ENCODE measurements around the gene EHD4.

Gene EHD4

DNA sequence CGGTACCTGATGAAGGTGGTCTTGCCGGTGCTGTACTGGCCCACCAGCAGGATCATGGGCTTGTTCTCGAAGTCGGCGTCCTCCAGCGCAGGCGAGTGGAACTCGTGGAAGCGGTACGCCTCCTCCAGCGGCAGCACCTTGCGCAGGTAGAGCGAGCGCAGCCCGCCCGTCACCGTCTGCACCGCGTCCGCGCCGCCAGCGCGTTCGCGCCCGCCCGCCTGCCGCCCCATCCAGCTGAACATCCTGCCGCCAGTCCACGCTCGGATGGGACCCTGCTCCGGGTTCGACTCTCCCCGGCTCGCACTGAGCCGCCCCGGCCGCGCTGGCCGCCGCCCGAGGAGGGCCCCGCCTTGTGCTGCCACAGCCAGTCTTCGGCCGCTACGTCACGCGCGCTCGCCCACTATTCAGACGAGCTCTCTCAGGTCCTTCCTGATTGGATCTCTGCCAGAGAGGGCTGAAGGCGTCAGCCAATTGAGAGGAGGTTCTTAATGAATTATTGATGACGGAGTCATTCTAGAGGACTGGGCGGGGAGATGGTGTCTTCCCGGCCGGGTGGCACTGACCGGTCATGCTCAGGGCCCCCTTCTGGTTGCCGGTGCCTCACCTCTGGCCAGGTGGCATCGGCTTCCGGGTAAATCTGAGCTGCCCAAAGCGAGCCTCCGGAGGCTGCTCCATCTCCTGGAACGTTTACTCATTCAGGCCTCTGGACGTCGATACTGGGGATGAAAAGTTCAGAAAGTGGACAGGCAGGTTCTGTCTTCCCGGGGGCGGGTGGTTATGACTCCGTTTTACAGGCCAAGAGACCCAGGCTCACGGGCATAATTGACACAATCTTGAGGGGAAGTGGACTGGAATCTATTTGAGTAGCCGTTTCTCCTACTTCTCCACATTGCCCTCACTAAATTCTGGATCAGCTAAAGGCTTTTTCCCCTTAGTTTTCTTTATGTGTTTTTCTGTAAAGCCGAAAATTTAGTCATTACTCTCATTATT, at the start of gene EHD4:
EHD4 (minus strand) TSS at position 305 of the 990 bp plus-strand sequence; CDS start at position 242, 63 bp downstream.
- Histone ChIP-seq H3K9ac (ENCODE audit: low read length) (peak within 1 kb of the TSS; percentile 81), H3K27me3 (ENCODE audit: control insufficient read depth, insufficient read depth, low read length) (no peaks in the 10 kb centered on the region), H3K4me3 (ENCODE audit: low read length) (peak within 1 kb of the TSS; percentile 64), H3K4me1 (ENCODE audit: control insufficient read depth, insufficient read depth, low read length) (peaks cover 19% of the 10 kb centered on the region), H3K9me3 (ENCODE audit: control insufficient read depth, low read length) (no peaks in the 10 kb centered on the region), H3K36me3 (ENCODE audit: control insufficient read depth, insufficient read depth, low read length) (no peaks in the 10 kb centered on the region)

- H3K4me3 ChIP-seq (ENCODE audit: low read length): no peak overlapping the region
- H3K9ac ChIP-seq (ENCODE audit: low read length): no peak overlapping the region
- H3K9me3 ChIP-seq (ENCODE audit: control insufficient read depth, low read length): no peaks in the 10 kb centered on the region
- H3K4me1 ChIP-seq (ENCODE audit: control insufficient read depth, insufficient read depth, low read length): no peaks in the 10 kb centered on the region
- no peaks in the 10 kb centered on the region for H3K36me3 ChIP-seq (ENCODE audit: control insufficient read depth, insufficient read depth, low read length)
- no peaks in the 10 kb centered on the region for H3K27me3 ChIP-seq (ENCODE audit: control insufficient read depth, insufficient read depth, low read length)
Observed at GRCh38 chr15:42021593-42021992, 49.2 kb upstream of the EHD4 start.

- no peak within 1 kb of the TSS for H3K9ac ChIP-seq (ENCODE audit: low read length)
- no peaks in the 10 kb centered on the region for H3K9me3 ChIP-seq (ENCODE audit: control insufficient read depth, low read length)
- H3K4me1 ChIP-seq (ENCODE audit: control insufficient read depth, insufficient read depth, low read length): no peaks in the 10 kb centered on the region
- no peaks in the 10 kb centered on the region for H3K36me3 ChIP-seq (ENCODE audit: control insufficient read depth, insufficient read depth, low read length)
- no peaks in the 10 kb centered on the region for H3K27me3 ChIP-seq (ENCODE audit: control insufficient read depth, insufficient read depth, low read length)
- H3K4me3 ChIP-seq (ENCODE audit: low read length): no peak within 1 kb of the TSS
Observed at GRCh38 chr15:42020713-42021273, 48.4 kb upstream of the EHD4 start, which contains the start of gene PLA2G4E. Gene PLA2G4E, minus strand, starts transcription at chr15:42021042. Its CDS starts 12 bp downstream, at chr15:42021030.

- no peaks in the 10 kb centered on the region for H3K27me3 ChIP-seq (ENCODE audit: control insufficient read depth, insufficient read depth, low read length)
- H3K9me3 ChIP-seq (ENCODE audit: control insufficient read depth, low read length): no peaks in the 10 kb centered on the region
- no peak overlapping the region for H3K4me3 ChIP-seq (ENCODE audit: low read length)
- H3K36me3 ChIP-seq (ENCODE audit: control insufficient read depth, insufficient read depth, low read length): no peaks in the 10 kb centered on the region
- H3K9ac ChIP-seq (ENCODE audit: low read length): no peak overlapping the region
- no peaks in the 10 kb centered on the region for H3K4me1 ChIP-seq (ENCODE audit: control insufficient read depth, insufficient read depth, low read length)
Observed at GRCh38 chr15:42018306-42019224, 46.2 kb upstream of the EHD4 start.

DNA sequence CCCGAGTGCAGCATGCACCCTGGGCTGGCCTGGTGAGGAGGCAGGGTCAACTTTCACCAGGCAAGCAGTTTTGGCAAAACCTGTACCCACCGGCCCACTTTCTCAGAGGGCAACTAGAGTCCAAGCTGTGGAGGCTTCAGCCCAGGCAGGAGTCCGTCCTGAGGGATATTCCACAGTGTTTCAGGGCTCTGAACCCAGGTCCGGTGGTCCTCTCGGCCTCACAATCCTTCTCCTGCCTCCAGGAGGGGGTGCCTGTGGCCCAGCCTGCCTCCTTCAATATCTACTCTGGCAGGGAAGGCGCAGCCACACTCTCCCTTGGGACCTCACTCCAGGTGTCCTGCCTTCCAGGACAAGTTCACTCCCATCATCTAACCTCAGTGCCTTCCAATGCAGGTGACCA, 44.6 kb upstream of the EHD4 start:
- H3K36me3 ChIP-seq (ENCODE audit: control insufficient read depth, insufficient read depth, low read length): no peaks in the 10 kb centered on the region
- no peak overlapping the region for H3K4me3 ChIP-seq (ENCODE audit: low read length)
- H3K4me1 ChIP-seq (ENCODE audit: control insufficient read depth, insufficient read depth, low read length): peaks cover 9% of the 10 kb centered on the region

DNA sequence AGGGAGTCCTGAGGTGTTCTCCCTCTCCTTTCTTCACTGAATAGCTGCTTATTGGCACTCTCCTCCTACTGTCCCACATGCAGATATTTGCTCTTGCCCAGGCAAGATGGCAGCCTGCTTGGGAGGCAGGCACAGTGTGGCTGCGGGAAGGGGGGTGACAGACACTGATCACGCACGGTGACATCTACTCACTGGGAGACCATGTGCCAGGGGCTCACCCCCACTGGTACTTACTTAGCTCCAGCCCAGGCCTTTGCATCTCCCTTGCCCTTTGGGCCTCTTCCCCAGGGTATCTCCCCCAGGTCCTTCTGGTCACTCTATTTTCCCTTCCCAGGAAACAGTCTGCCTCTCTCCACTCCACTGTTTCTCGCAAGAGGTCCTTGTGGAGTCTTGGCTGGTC, 42.0 kb upstream of the EHD4 start:
- H3K9me3 ChIP-seq (ENCODE audit: control insufficient read depth, low read length): no peaks in the 10 kb centered on the region
- no peak overlapping the region for H3K9ac ChIP-seq (ENCODE audit: low read length)
- no peaks in the 10 kb centered on the region for H3K36me3 ChIP-seq (ENCODE audit: control insufficient read depth, insufficient read depth, low read length)
- no peaks in the 10 kb centered on the region for H3K27me3 ChIP-seq (ENCODE audit: control insufficient read depth, insufficient read depth, low read length)
- peaks cover 9% of the 10 kb centered on the region for H3K4me1 ChIP-seq (ENCODE audit: control insufficient read depth, insufficient read depth, low read length)
- no peak overlapping the region for H3K4me3 ChIP-seq (ENCODE audit: low read length)

More for the DNA sequence above, 44.6 kb upstream of the EHD4 start:
- Histone ChIP-seq H3K27me3 (ENCODE audit: control insufficient read depth, insufficient read depth, low read length) (no peaks in the 10 kb centered on the region), H3K9ac (ENCODE audit: low read length) (no peak overlapping the region), H3K9me3 (ENCODE audit: control insufficient read depth, low read length) (no peaks in the 10 kb centered on the region)

- Histone ChIP-seq H3K9me3 (ENCODE audit: control insufficient read depth, low read length) (no peaks in the 10 kb centered on the region), H3K27me3 (ENCODE audit: control insufficient read depth, insufficient read depth, low read length) (no peaks in the 10 kb centered on the region), H3K4me3 (ENCODE audit: low read length) (no peak overlapping the region), H3K9ac (ENCODE audit: low read length) (no peak overlapping the region), H3K4me1 (ENCODE audit: control insufficient read depth, insufficient read depth, low read length) (peaks cover 9% of the 10 kb centered on the region), H3K36me3 (ENCODE audit: control insufficient read depth, insufficient read depth, low read length) (no peaks in the 10 kb centered on the region)
Observed at GRCh38 chr15:42012928-42013482, 40.6 kb upstream of the EHD4 start.

- H3K27me3 ChIP-seq (ENCODE audit: control insufficient read depth, insufficient read depth, low read length): no peaks in the 10 kb centered on the region
- H3K4me1 ChIP-seq (ENCODE audit: control insufficient read depth, insufficient read depth, low read length): peaks cover 9% of the 10 kb centered on the region
- H3K4me3 ChIP-seq (ENCODE audit: low read length): no peak overlapping the region
- no peaks in the 10 kb centered on the region for H3K9me3 ChIP-seq (ENCODE audit: control insufficient read depth, low read length)
- no peaks in the 10 kb centered on the region for H3K36me3 ChIP-seq (ENCODE audit: control insufficient read depth, insufficient read depth, low read length)
- H3K9ac ChIP-seq (ENCODE audit: low read length): no peak overlapping the region
Observed at GRCh38 chr15:42012241-42012640, 39.9 kb upstream of the EHD4 start.

DNA sequence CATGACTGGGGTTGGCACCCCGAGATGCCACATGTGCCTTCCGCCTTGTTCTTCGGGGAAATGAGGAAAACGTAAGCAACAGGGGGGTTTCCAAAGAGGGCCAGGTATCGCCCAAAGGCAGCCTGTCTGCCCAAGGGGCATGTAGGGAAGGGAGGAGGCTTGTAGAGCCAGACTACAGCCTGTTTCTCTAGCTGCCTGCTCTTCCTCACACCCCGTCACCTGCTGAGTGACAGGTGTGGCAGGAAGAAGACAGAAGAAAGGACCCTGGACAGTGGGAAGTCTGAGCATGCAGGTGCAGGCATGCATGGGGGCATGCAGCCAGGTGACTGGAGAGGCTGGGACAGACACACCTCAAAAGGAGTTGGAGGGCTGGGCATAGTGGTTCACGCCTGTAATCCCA, 38.7 kb upstream of the EHD4 start:
- Histone ChIP-seq H3K4me3 (ENCODE audit: low read length) (no peak overlapping the region), H3K27me3 (ENCODE audit: control insufficient read depth, insufficient read depth, low read length) (no peaks in the 10 kb centered on the region), H3K36me3 (ENCODE audit: control insufficient read depth, insufficient read depth, low read length) (no peaks in the 10 kb centered on the region), H3K4me1 (ENCODE audit: control insufficient read depth, insufficient read depth, low read length) (peaks cover 9% of the 10 kb centered on the region), H3K9me3 (ENCODE audit: control insufficient read depth, low read length) (no peaks in the 10 kb centered on the region), H3K9ac (ENCODE audit: low read length) (no peak overlapping the region)

DNA sequence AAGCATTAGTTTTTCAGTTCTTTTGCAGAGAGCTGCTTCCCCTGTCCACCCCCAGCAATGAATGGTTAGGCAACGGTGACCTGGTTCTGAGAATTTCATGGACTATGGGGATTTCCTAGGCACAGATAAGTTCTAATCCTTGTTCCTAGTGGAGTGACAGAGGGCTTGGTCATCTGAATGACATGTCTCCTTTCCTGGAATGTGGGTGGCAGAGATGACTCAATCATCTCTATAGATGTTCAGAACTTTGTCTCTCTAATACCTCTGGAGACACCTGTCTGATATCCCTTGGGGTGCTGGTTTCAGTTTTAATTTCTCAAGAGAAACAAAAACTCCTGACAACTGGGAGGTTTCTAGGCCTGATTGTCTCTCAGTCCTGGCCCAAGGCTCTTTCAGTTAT, 38.1 kb upstream of the EHD4 start:
- Histone ChIP-seq H3K9me3 (ENCODE audit: control insufficient read depth, low read length) (no peaks in the 10 kb centered on the region), H3K27me3 (ENCODE audit: control insufficient read depth, insufficient read depth, low read length) (no peaks in the 10 kb centered on the region), H3K4me3 (ENCODE audit: low read length) (no peak overlapping the region), H3K4me1 (ENCODE audit: control insufficient read depth, insufficient read depth, low read length) (peaks cover 9% of the 10 kb centered on the region), H3K9ac (ENCODE audit: low read length) (no peak overlapping the region), H3K36me3 (ENCODE audit: control insufficient read depth, insufficient read depth, low read length) (no peaks in the 10 kb centered on the region)

DNA sequence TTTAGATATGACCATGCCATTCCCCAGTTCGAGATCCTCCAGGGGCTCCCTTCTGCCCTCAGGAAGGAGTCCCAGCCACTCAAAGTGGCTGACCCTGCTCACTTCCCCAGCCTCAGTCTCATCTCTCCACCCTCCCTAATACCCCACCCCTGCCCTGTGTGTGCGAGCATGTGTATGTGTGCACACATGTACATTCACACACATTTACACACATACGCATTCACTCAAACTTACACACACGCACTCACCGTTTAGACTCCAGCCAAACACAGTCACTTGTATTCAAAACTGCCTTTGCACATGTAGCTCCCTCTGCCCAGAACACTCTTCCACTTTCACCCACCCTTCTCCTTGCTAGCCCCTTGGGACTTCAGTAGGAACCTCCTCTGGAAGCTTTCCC, 37.1 kb upstream of the EHD4 start:
- Histone ChIP-seq H3K36me3 (ENCODE audit: control insufficient read depth, insufficient read depth, low read length) (no peaks in the 10 kb centered on the region), H3K27me3 (ENCODE audit: control insufficient read depth, insufficient read depth, low read length) (no peaks in the 10 kb centered on the region), H3K4me3 (ENCODE audit: low read length) (no peak overlapping the region), H3K4me1 (ENCODE audit: control insufficient read depth, insufficient read depth, low read length) (peaks cover 9% of the 10 kb centered on the region), H3K9ac (ENCODE audit: low read length) (no peak overlapping the region), H3K9me3 (ENCODE audit: control insufficient read depth, low read length) (no peaks in the 10 kb centered on the region)

Data from mucosa of stomach (tissue), 1 donor.